H9 (cell line): ENCODE results near the gene DHH. TPM values are rescaled to one million over a fixed set of nuclear protein-coding genes. Genes with fewer than 3 reads are reported as not detected.

Experiments
- DNase-seq: peaks from one replicate; pipeline ENCODE4 v3.0.0-alpha.2; 2017
- H2AFZ ChIP-seq: one replicate; pipeline ENCODE4 v1.6.1; 2013; ENCODE audit warnings: mild to moderate bottlenecking, low read length, control low read depth, moderate library complexity
- H2AK5ac ChIP-seq: 2 replicates; pipeline ENCODE4 v1.6.1; 2013; ENCODE audit warnings: low read length, control low read depth, mixed read lengths; ENCODE audit not compliant: insufficient read length
- H2BK120ac ChIP-seq: one replicate; pipeline ENCODE4 v1.6.1; 2013; ENCODE audit warnings: low read depth, mild to moderate bottlenecking, low read length, control low read depth, inconsistent platforms; ENCODE audit not compliant: poor library complexity, severe bottlenecking
- H2BK12ac ChIP-seq: 2 replicates; pipeline ENCODE4 v1.6.1; 2013; ENCODE audit warnings: low read length, control low read depth, mixed read lengths, low read depth; ENCODE audit not compliant: insufficient read length
- H2BK15ac ChIP-seq: 2 replicates; pipeline ENCODE4 v1.6.1; 2013; ENCODE audit warnings: low read depth, low read length, control low read depth
- H2BK20ac ChIP-seq: one replicate; pipeline ENCODE4 v1.6.1; 2013; ENCODE audit warnings: low read depth, mild to moderate bottlenecking, low read length, control low read depth, inconsistent platforms; ENCODE audit not compliant: poor library complexity, severe bottlenecking
- H2BK5ac ChIP-seq: 2 replicates; pipeline ENCODE4 v1.6.1; 2013; ENCODE audit warnings: low read length, control low read depth, mixed read lengths; ENCODE audit not compliant: insufficient read length
- H3K14ac ChIP-seq: 2 replicates; pipeline ENCODE4 v1.6.1; 2013; ENCODE audit warnings: low read length, control low read depth; ENCODE audit not compliant: insufficient read depth
- H3K18ac ChIP-seq: 2 replicates; pipeline ENCODE4 v1.6.1; 2013; ENCODE audit warnings: low read depth, mild to moderate bottlenecking, mixed read lengths, low read length, control low read depth; ENCODE audit not compliant: insufficient read length
- H3K23ac ChIP-seq: 2 replicates; pipeline ENCODE4 v1.6.1; 2013; ENCODE audit warnings: low read length, control low read depth, mixed read lengths, low read depth; ENCODE audit not compliant: insufficient read length
- H3K23me2 ChIP-seq: 2 replicates; pipeline ENCODE4 v1.6.1; 2013; ENCODE audit warnings: low read depth, mild to moderate bottlenecking, mixed read lengths, low read length, control low read depth; ENCODE audit not compliant: insufficient read length, poor library complexity, severe bottlenecking
- H3K27ac ChIP-seq: 2 replicates; pipeline ENCODE4 v1.5.1; 2013; ENCODE audit warnings: low read length, control low read depth, mixed read lengths, low read depth; ENCODE audit not compliant: insufficient read length
- H3K27me3 ChIP-seq: 2 replicates; pipeline ENCODE4 v1.6.1; 2013; ENCODE audit warnings: low read length, control low read depth, inconsistent platforms; ENCODE audit not compliant: insufficient read depth
- H3K4ac ChIP-seq: 2 replicates; pipeline ENCODE4 v1.6.1; 2013; ENCODE audit warnings: low read depth, mild to moderate bottlenecking, control low read depth, inconsistent platforms, low read length, moderate library complexity
- H3K4me1 ChIP-seq: 2 replicates; pipeline ENCODE4 v1.6.1; 2013; ENCODE audit warnings: low read length, control low read depth, inconsistent platforms; ENCODE audit not compliant: insufficient read depth
- H3K4me2 ChIP-seq: 2 replicates; pipeline ENCODE4 v1.6.1; 2013; ENCODE audit warnings: low read length, control low read depth, mixed read lengths; ENCODE audit not compliant: insufficient read length, insufficient read depth
- H3K56ac ChIP-seq: 2 replicates; pipeline ENCODE4 v1.6.1; 2013; ENCODE audit warnings: low read depth, mild to moderate bottlenecking, mixed read lengths, low read length, control low read depth; ENCODE audit not compliant: insufficient read length
- H3K79me1 ChIP-seq: 2 replicates; pipeline ENCODE4 v1.6.1; 2013; ENCODE audit warnings: low read depth, mild to moderate bottlenecking, moderate library complexity, low read length, control low read depth, inconsistent platforms; ENCODE audit not compliant: insufficient read depth, poor library complexity, severe bottlenecking
- H3K79me2 ChIP-seq: 2 replicates; pipeline ENCODE4 v1.6.1; 2013; ENCODE audit warnings: low read length, control low read depth, inconsistent platforms; ENCODE audit not compliant: insufficient read depth
- H3K9ac ChIP-seq: 2 replicates; pipeline ENCODE4 v1.6.1; 2013; ENCODE audit warnings: low read length, control low read depth, mixed read lengths; ENCODE audit not compliant: insufficient read length; ENCODE audit errors: extremely low read depth
- H3K9me3 ChIP-seq: one replicate; pipeline ENCODE4 v1.6.1; 2013; ENCODE audit warnings: low read depth, low read length, inconsistent platforms; ENCODE audit not compliant: control insufficient read depth
- H3T11ph ChIP-seq: one replicate; pipeline ENCODE4 v1.6.1; 2013; ENCODE audit warnings: mild to moderate bottlenecking, low read length, control low read depth, inconsistent platforms
- H4K20me1 ChIP-seq: one replicate; pipeline ENCODE4 v1.6.1; 2013; ENCODE audit not compliant: control insufficient read depth, insufficient read length, insufficient read depth
- H4K5ac ChIP-seq: 2 replicates; pipeline ENCODE4 v1.6.1; 2013; ENCODE audit warnings: low read depth, mild to moderate bottlenecking, mixed read lengths, low read length, control low read depth; ENCODE audit not compliant: insufficient read length
- H4K8ac ChIP-seq: replicated peaks from 2 replicates; pipeline ENCODE4 v1.6.1; 2013; ENCODE audit warnings: low read length, control low read depth, mixed read lengths, low read depth; ENCODE audit not compliant: insufficient read length
- H4K91ac ChIP-seq: 2 replicates; pipeline ENCODE4 v1.6.1; 2013; ENCODE audit warnings: low read depth, mild to moderate bottlenecking, moderate library complexity, mixed read lengths, low read length, control low read depth; ENCODE audit not compliant: insufficient read length
- H3K27ac Mint-ChIP-seq, 3 experiments: 2 replicates in 2 of 3; 3 replicates in 1 of 3; pipeline ENCODE4 v1.8.0; 2020 to 2021; ENCODE audit warnings: mixed read lengths in 3 of 3, mild to moderate bottlenecking in 1 of 3, moderate library complexity in 1 of 3
- H3K27me3 Mint-ChIP-seq: 2 replicates; pipeline ENCODE4 v1.8.0; 2021; ENCODE audit warnings: low read depth, mild to moderate bottlenecking, moderate library complexity, mixed read lengths
- H3K36me3 Mint-ChIP-seq, 3 experiments: 2 replicates in 2 of 3; 3 replicates in 1 of 3; pipeline ENCODE4 v1.8.0; 2020 to 2021; ENCODE audit warnings: low read depth in 3 of 3, mixed read lengths in 3 of 3; ENCODE audit not compliant: insufficient read depth in 1 of 3
- H3K4me1 Mint-ChIP-seq, 2 experiments: 2 replicates each; pipeline ENCODE4 v1.8.0; 2020; ENCODE audit warnings: mixed read lengths in 2 of 2
- H3K4me3 Mint-ChIP-seq, 2 experiments: 2 replicates in 1 of 2; 3 replicates in 1 of 2; pipeline ENCODE4 v1.8.0; 2020 to 2021; ENCODE audit warnings: mild to moderate bottlenecking in 2 of 2, mixed read lengths in 2 of 2, moderate library complexity in 1 of 2
- H3K9me3 Mint-ChIP-seq, 2 experiments: 2 replicates in 1 of 2; 3 replicates in 1 of 2; pipeline ENCODE4 v1.8.0; 2020; ENCODE audit warnings: mild to moderate bottlenecking in 2 of 2, mixed read lengths in 2 of 2, moderate library complexity in 1 of 2
- CTCF ChIP-seq: fragments of 200-600 bp; sonication (generic); conservative IDR thresholded peaks from 3 replicates; pipeline ENCODE4 v1.8.0; 2021; ENCODE audit warnings: antibody characterized with exemption, mild to moderate bottlenecking
- WGBS: extraction: QIAGEN DNeasy Blood & Tissue Kit; methylation state at CpG from one replicate; pipeline ENCODE4 v1.1.7; 2013; ENCODE audit warnings: missing lambda C conversion rate, low lambda C conversion rate, mixed read lengths; ENCODE audit not compliant: insufficient read length; ENCODE audit errors: extremely low coverage; 5-methylcytosine and 5-hydroxymethylcytosine counted together
- total RNA-seq: library from RNA; stranded (reverse); gene quantifications from 2 replicates; pipeline ENCODE4 v1.2.1, GENCODE V29; 2021

Gene DHH
- total RNA-seq, 1 experiment from 2014 or later: 0.20 TPM

GRCh38 chr12:49079793-49080192 lies 14.8 kb downstream of the DHH start:
- Mint-ChIP-seq H3K9me3 (no peaks in the 10 kb centered on the region), H3K27ac (no peak overlapping the region), H3K27me3 (peaks cover 42% of the 10 kb centered on the region), H3K4me3 (no peak overlapping the region), H3K36me3 (no peaks in the 10 kb centered on the region), H3K4me1 (peaks cover 3 to 6% of the 10 kb centered on the region in 2 experiments; a peak in 3 of 4 replicates)
- H3K79me1 ChIP-seq: no peaks in the 10 kb centered on the region
- no peaks in the 10 kb centered on the region for H4K20me1 ChIP-seq
- no peak overlapping the region for H4K5ac ChIP-seq
- H3K23me2 ChIP-seq: no peaks in the 10 kb centered on the region
- H3K4me1 ChIP-seq: no peaks in the 10 kb centered on the region
- TF ChIP-seq CTCF: no peak
- no peak overlapping the region for H3T11ph ChIP-seq
- H4K8ac ChIP-seq: no peak overlapping the region
- no peak overlapping the region for H2AK5ac ChIP-seq
- H2BK15ac ChIP-seq: no peak overlapping the region
- no peak overlapping the region for H3K23ac ChIP-seq
- DNase-seq: no peak
- H2BK12ac ChIP-seq: no peak overlapping the region
- H3K18ac ChIP-seq: no peak overlapping the region
- WGBS: no CpG with 5 or more reads among the region's 1 CpG
- H3K9me3 ChIP-seq: no peaks in the 10 kb centered on the region
- no peak overlapping the region for H2AFZ ChIP-seq
- H4K91ac ChIP-seq: no peak overlapping the region
- no peak overlapping the region for H2BK120ac ChIP-seq
- H2BK5ac ChIP-seq: no peak overlapping the region
- no peak overlapping the region for H3K14ac ChIP-seq
- no peak overlapping the region for H3K27ac ChIP-seq
- no peak overlapping the region for H3K9ac ChIP-seq
- no peak overlapping the region for H3K56ac ChIP-seq
- H3K79me2 ChIP-seq: no peaks in the 10 kb centered on the region
- no peak overlapping the region for H3K4me2 ChIP-seq
- H3K4ac ChIP-seq: no peak overlapping the region
- no peak overlapping the region for H2BK20ac ChIP-seq
- peaks cover 4% of the 10 kb centered on the region; the same call in 1 of the 2 replicates for H3K27me3 ChIP-seq
